SK-N-MC (cell line): Measurements from ENCODE around the gene INMT.

Source experiments
- DNase-seq: peaks from one replicate; pipeline ENCODE4 v3.0.0-alpha.2; 2011; ENCODE audit warnings: low read depth, low spot score
- H3K27ac ChIP-seq: fragments of 200-600 bp; sonication (generic); 2 replicates; pipeline ENCODE4 v1.5.1; 2016; ENCODE audit warnings: mixed run types
- H3K36me3 ChIP-seq: fragments of 200-600 bp; sonication (generic); 2 replicates; pipeline ENCODE4 v1.6.1; 2017; ENCODE audit warnings: antibody characterized with exemption, low read length, mixed read lengths; ENCODE audit not compliant: insufficient read depth
- H3K4me3 ChIP-seq: fragments of 200-600 bp; sonication (generic); 2 replicates; pipeline ENCODE4 v1.5.1; 2016
- H3K9ac ChIP-seq: fragments of 200-600 bp; sonication (generic); 2 replicates; pipeline ENCODE4 v1.8.0; 2017; ENCODE audit warnings: mixed run types, mixed read lengths; ENCODE audit not compliant: insufficient read length
- H3K9me3 ChIP-seq: fragments of 200-600 bp; sonication (generic); 2 replicates; pipeline ENCODE4 v1.6.1; 2017; ENCODE audit warnings: low read depth, mild to moderate bottlenecking, antibody characterized with exemption, low read length, moderate library complexity, mixed read lengths
- EZH2 ChIP-seq: fragments of 200-600 bp; sonication (generic); IDR thresholded peaks from one replicate; pipeline ENCODE4 v1.6.1; 2017; ENCODE audit warnings: antibody characterized with exemption
- FOXP2 ChIP-seq: optimal IDR thresholded peaks from 2 replicates; pipeline ENCODE3; 2011; ENCODE audit warnings: mild to moderate bottlenecking, moderate library complexity; ENCODE audit not compliant: insufficient read depth; ENCODE audit errors: extremely low read length, control extremely low read depth
- POLR2AphosphoS5 ChIP-seq: IDR thresholded peaks from 2 replicates; pipeline ENCODE4 v1.6.1; 2012; ENCODE audit warnings: mild to moderate bottlenecking, low read depth, low read length, borderline replicate concordance

The INMT gene

DNA sequence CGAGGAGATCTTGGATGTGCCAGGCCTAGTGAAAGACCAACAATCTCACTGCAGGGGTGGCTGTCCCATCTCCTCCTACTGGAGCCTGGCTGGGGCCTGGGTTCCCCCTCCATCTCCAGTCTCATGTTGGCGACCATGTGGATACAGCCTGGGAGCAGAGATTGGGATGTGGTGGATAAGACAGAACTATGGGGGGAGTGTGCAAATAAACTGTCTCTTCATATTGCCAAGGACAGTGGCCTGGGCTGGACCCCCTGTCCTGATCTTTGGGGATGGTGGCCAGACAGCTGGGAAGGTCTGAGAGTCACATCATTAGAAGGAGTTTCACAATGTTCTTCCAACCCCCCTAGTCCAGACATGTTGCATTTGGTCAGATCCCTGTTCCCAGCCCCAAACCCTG is 13.5 kb downstream of the INMT start:
- Histone ChIP-seq H3K9me3 (no peaks in the 10 kb centered on the region), H3K9ac (no peak overlapping the region), H3K27ac (no peak overlapping the region), H3K4me3 (no peak overlapping the region), H3K36me3 (no peaks in the 10 kb centered on the region)
- no peak for DNase-seq
- TF ChIP-seq EZH2 (no peak), FOXP2 (no peak), POLR2AphosphoS5 (no peak)

DNA sequence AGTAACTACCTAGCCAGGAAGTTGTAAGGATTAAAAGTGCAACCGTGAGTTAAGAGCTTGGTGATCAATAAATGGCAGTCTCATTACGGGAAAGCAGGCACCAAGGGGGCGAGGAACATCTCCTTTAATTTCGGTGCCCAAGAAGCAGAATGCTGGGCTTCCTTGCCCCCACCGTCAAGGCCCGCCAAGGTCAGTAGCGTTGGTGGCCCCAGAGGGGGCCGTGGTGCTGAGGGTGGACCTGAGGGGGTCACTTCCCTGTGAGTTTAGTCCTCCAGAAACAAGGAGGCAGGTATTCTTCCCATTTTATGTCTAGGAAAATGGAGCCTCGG is 18.9 kb downstream of the INMT start:
- H3K4me3 ChIP-seq: peak overlapping the region; percentile 96
- H3K9ac ChIP-seq: no peak overlapping the region
- H3K9me3 ChIP-seq: no peaks in the 10 kb centered on the region
- TF ChIP-seq POLR2AphosphoS5: no peak
- no peak for TF ChIP-seq EZH2
- TF ChIP-seq FOXP2: no peak
- DNase-seq: no peak
- no peak overlapping the region for H3K27ac ChIP-seq
- no peaks in the 10 kb centered on the region for H3K36me3 ChIP-seq

DNA sequence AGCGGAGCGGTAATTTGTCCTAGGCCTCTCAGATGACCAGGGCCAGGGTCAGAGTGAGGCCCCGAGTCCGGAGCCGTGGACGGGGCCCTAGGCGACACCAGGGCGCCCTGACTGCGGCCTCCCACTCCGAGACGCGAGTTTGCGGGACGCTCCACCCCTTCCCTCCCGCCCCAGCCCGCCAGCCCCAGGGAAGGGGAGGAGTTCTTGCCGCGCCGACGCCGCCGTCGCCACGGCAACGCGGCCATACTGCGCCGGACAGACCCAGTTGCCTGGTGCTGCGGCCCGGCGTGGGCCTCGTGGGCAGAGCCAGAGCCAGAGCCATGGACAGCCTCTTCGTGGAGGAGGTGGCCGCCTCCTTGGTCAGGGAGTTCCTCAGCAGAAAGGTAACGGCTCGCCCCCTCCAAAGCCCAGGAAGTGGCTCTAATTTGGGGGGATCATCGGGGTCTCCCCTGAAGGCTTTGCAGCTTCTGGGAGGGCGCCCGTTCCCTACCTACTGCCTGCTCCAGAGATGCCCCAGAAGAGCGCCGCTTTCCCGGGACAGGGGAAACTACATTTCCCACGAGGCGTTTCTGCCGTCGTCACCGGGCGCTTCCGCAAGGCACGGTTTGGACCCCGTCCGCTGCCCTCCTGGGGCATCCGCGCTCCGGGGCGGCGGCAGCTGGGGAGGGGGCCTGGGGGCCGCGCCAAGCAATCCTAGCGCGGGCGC is 19.4 kb downstream of the INMT start, which contains the start of gene MINDY4:
Gene MINDY4, plus strand, starts transcription at position 244 of the 706 bp plus-strand sequence. Its CDS starts 77 bp downstream, at position 321.
- Histone ChIP-seq H3K27ac (no peak within 1 kb of the TSS), H3K36me3 (no peaks in the 10 kb centered on the region), H3K9me3 (no peaks in the 10 kb centered on the region), H3K4me3 (peak within 1 kb of the TSS; percentile 96), H3K9ac (peak within 1 kb of the TSS; percentile 85)
- no peak for TF ChIP-seq EZH2
- TF ChIP-seq POLR2AphosphoS5: peak; percentile 51
- DNase-seq: no peak

DNA sequence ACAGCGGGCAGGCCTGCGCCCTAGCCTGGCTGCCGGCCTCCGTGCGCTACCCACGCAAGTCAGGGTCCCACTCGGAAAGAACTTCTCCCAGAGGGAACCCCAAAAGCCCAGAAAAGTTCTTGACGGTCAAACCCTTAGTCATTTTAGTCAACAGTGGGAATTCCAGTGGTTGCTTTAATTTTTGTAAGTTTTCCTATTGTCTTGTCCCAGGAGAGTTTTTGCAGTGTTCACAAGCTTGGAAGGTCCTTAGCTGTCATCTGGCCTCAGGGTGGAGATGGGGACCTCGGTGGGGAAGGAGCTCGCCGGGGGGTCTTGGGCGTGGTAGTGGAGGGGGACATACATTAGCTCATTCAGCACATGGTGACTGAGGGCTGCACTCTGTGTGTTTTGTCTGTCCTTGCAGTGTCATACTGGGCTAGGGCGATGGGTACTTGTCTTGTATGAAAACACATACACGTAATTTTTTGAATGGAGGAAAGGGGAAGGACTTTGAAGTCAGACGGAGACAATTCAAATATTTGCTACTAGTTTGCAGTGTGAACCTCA is 20.0 kb downstream of the INMT start:
- H3K27ac ChIP-seq: no peak overlapping the region
- no peaks in the 10 kb centered on the region for H3K36me3 ChIP-seq
- no peak for DNase-seq
- H3K9me3 ChIP-seq: no peaks in the 10 kb centered on the region
- H3K4me3 ChIP-seq: peak overlapping the region; percentile 96
- TF ChIP-seq FOXP2 (no peak), POLR2AphosphoS5 (no peak), EZH2 (no peak)
- H3K9ac ChIP-seq: peak overlapping the region; percentile 85

DNA sequence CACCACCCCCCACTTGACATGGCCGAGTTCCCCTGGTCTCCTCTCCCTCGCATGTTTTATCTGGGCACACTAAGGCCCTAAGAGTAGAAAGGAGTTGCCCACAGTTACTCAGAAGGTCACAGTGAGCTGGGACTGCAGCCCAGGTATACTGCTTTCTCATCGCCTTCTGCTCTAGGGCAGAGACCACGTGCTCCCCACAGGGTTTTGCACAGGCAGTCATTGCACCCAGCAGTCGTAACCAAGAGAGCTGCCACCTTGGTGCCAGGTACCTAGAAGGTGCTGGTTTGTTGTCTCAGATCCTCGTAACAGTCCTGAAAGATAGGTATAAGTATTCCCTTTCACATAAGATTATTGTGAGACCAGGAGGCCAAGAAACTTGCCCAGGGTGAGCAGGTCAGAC is 21.0 kb downstream of the INMT start:
- Histone ChIP-seq H3K27ac (no peak overlapping the region), H3K4me3 (no peak overlapping the region), H3K9me3 (no peaks in the 10 kb centered on the region), H3K9ac (no peak overlapping the region), H3K36me3 (no peaks in the 10 kb centered on the region)
- no peak for TF ChIP-seq EZH2
- TF ChIP-seq FOXP2: no peak
- DNase-seq: no peak

DNA sequence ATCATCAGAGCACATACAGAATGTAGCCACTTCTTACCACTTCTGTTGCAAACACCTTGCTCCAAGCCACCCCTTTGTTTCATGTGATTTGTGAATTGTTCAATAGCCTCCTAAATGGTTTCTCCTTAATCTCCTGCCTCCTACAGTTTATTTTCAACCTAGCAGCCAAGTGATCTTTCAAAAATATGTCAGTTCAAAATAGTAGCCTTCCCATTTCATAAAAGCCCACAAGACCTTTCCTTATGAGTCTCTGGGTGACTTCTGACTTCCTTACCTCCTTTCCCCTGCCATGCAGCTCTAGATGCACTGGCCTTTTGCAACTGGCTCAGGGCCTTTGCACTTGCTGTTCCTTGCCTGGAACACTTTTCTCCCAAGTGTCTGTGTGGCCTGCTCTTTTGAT is 24.1 kb downstream of the INMT start:
- H3K36me3 ChIP-seq: peaks cover 6% of the 10 kb centered on the region; the same call in 1 of the 2 replicates
- no peak overlapping the region for H3K4me3 ChIP-seq
- no peak overlapping the region for H3K9ac ChIP-seq
- H3K9me3 ChIP-seq: no peaks in the 10 kb centered on the region
- DNase-seq: no peak
- TF ChIP-seq FOXP2 (no peak), EZH2 (no peak), POLR2AphosphoS5 (no peak)
- no peak overlapping the region for H3K27ac ChIP-seq

DNA sequence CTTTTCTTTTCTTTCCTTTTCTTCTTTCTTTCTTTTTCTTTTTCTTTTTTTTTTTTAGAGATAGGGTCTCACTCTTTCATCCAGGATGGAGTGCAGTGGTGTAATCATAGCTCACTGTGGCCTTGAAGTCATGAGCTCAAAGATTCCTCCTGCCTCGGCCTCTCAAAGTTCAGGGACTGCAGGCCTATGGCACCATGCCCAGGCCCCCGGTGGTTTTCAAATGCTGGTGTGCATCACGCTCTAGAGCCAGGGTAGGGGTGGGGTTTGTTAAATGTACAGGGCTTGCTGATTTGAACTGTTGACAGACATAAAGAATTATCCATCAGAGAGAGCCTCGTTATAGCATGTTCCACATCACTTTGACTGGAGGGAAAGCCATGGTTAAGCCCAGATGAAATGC is 25.0 kb downstream of the INMT start:
- H3K9ac ChIP-seq: no peak overlapping the region
- DNase-seq: no peak
- H3K27ac ChIP-seq: no peak overlapping the region
- H3K36me3 ChIP-seq: peaks cover 10% of the 10 kb centered on the region
- TF ChIP-seq EZH2 (no peak), FOXP2 (no peak), POLR2AphosphoS5 (no peak)
- H3K9me3 ChIP-seq: no peaks in the 10 kb centered on the region
- H3K4me3 ChIP-seq: no peak overlapping the region

DNA sequence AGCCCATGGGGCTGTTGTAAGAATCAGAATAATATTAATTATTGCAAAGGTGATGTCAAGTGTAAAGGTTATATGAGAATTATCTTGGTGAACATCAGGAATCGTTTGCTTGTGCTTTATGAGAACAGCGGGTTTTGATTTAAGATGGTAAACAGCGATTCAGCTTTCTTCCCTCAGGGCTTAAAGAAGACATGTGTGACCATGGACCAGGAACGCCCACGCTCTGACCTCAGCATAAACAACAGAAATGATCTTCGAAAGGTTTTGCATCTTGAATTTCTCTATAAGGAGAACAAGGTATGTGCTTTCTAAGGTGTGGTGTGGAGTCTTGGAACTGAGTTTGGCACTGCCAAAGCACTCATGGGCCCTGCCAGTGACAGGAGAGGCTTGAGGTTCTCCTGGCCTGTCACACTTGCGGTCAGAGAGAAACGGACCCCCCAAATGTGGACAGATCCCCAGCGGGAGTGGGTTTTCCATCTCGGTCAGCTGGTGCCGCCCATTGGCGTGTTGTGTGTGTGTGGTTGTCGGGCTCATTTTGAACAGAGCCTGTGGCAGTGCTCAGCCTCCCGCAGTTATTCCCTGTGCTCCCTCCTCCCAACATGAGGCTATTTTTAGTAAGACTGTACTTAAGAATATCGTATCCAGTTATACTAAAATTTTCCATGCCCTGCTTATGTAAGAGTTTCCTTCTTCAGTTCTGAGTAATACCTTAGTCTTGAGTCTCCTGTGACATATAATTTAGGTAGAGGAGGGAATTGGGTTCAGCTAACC is 26.5 kb downstream of the INMT start:
- Histone ChIP-seq H3K9ac (no peak overlapping the region), H3K36me3 (peaks cover 24% of the 10 kb centered on the region), H3K9me3 (no peaks in the 10 kb centered on the region), H3K27ac (no peak overlapping the region), H3K4me3 (no peak overlapping the region)
- TF ChIP-seq EZH2 (no peak), FOXP2 (no peak), POLR2AphosphoS5 (no peak)
- no peak for DNase-seq

DNA sequence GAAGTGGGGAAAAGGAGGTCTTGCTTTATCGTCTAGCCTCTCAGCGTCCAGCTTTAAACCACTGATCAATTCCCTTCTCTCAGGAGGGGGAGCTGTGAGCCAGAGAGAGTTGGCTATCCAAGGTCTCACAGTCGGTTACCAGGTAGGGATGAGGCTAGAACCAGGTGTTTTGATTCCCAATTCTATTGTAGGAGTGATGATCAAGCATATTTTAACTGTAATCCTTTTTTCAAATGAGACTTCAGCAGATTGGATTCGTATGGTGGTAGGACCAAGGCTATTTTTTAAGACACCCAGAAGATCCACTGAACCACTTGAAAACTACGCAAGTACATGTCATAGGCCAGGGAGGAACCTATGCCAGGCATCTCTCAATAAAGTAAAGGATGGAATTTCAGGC is 27.6 kb downstream of the INMT start:
- no peaks in the 10 kb centered on the region for H3K9me3 ChIP-seq
- DNase-seq: no peak
- H3K9ac ChIP-seq: no peak overlapping the region
- H3K27ac ChIP-seq: no peak overlapping the region
- no peak overlapping the region for H3K4me3 ChIP-seq
- peaks cover 24% of the 10 kb centered on the region for H3K36me3 ChIP-seq
- TF ChIP-seq FOXP2 (no peak), EZH2 (no peak), POLR2AphosphoS5 (no peak)
